MM.1S (cell line): ENCODE measurements around the gene TLE3.

Experiments used
- CTCF ChIP-seq: fragments of 300-600 bp; sonication (generic); IDR thresholded peaks from 2 replicates; pipeline ENCODE4 v1.5.1; 2016; ENCODE audit warnings: antibody characterized with exemption, low read length, mixed read lengths
- EZH2 ChIP-seq: fragments of 300-600 bp; sonication (generic); optimal IDR thresholded peaks from 2 replicates; pipeline ENCODE3; 2017; ENCODE audit warnings: low read depth, mild to moderate bottlenecking, antibody characterized with exemption, low read length, mixed read lengths
- EZH2phosphoT487 ChIP-seq: fragments of 300-600 bp; sonication (generic); IDR thresholded peaks from 2 replicates; pipeline ENCODE4 v1.6.1; 2018; ENCODE audit warnings: antibody characterized with exemption, low read length

GRCh38 chr15:70092464-70093027 is 5.2 kb downstream of the TLE3 start:
- TF ChIP-seq CTCF, result no peak
- TF ChIP-seq EZH2, result no peak
- TF ChIP-seq EZH2phosphoT487, result no peak
